ENCODE data around the gene FGF11.

FGF11 gene

DNA sequence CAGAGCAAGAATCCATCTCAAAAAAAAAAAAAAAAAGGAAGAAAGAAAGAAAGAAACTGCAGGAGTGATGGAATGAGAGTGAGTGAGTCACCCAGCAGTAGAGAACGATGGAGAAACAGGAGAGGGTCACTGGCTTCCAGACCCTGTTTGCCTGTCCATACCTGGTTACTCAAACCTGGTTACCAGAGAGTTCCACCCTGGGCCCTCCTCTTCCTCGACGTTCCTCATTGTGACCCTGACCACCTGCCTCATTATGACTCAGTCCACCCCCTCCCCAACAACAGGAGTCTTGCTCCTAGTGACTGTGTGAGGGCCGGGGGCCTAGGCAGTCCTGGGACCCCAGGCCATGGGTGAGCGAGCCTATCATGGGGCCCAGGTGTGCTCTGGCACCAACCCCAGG lies 10.8 kb upstream of the FGF11 start, which contains the start of gene SPEM3:
TSS of gene SPEM3 (plus strand) at position 301 of the 400 bp plus-strand sequence. CDS start at position 347, 46 bp downstream.
- TF ChIP-seq, protein P1, sequence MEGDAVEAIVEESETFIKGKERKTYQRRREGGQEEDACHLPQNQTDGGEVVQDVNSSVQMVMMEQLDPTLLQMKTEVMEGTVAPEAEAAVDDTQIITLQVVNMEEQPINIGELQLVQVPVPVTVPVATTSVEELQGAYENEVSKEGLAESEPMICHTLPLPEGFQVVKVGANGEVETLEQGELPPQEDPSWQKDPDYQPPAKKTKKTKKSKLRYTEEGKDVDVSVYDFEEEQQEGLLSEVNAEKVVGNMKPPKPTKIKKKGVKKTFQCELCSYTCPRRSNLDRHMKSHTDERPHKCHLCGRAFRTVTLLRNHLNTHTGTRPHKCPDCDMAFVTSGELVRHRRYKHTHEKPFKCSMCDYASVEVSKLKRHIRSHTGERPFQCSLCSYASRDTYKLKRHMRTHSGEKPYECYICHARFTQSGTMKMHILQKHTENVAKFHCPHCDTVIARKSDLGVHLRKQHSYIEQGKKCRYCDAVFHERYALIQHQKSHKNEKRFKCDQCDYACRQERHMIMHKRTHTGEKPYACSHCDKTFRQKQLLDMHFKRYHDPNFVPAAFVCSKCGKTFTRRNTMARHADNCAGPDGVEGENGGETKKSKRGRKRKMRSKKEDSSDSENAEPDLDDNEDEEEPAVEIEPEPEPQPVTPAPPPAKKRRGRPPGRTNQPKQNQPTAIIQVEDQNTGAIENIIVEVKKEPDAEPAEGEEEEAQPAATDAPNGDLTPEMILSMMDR (IDR thresholded peaks at IDR 0.05; ENCODE audit: extremely low read depth, insufficient read depth, missing control alignments) = no peak
- in situ Hi-C loops (cut with MboI; ENCODE audit: low pct_unique_long_range_greater_than_20kb, low sequenced_read_pairs, unreplicated experiment) = no loop called here
- DNase-seq (ENCODE audit: low spot score) = no peak

DNA sequence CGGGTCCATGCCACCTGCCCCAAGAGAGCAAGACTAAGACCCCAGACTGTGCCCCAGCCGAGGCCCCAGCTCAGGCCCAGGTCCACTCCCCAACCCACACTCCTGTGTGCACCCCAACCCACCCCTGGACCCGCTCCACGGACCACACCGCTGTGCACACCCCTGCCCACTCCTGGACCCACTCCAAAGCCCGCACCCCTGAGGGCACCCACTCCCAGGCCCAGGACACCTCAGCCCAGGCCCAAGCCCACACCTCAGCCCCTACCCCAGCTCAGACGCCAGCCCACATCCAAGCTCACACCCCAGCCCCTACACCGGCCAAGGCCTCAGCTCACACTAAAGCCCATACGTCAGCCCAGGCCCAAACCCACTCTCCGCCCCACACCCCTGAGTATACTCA lies 9.6 kb upstream of the FGF11 start:
- TF ChIP-seq, protein P1 (IDR thresholded peaks at IDR 0.05; ENCODE audit: extremely low read depth, insufficient read depth, missing control alignments) = no peak
- in situ Hi-C loops (cut with MboI; ENCODE audit: low pct_unique_long_range_greater_than_20kb, low sequenced_read_pairs, unreplicated experiment) = no loop called here
- DNase-seq (ENCODE audit: low spot score) = no peak

DNA sequence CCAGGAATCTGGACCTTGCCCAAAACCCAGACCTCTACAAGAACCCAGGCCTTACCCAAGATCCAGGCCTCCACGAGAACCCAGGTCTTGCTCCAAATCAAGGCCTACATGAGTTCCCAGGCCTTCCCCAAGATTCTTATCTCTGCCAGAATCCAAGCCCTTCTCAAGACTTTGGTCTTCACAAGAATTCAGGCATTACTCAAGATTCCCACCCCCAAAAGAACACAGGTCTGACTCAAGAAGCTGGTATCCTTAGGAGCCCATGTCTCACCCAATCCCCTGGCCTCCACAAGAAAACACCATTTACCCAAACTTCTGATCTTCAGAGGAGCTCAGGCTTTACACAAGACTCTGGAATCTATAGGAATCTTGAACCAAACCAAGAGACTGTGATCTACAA lies 8.1 kb upstream of the FGF11 start:
- in situ Hi-C loops (cut with MboI; ENCODE audit: low pct_unique_long_range_greater_than_20kb, low sequenced_read_pairs, unreplicated experiment) = no loop called here
- no peak for DNase-seq (ENCODE audit: low spot score)
- TF ChIP-seq, protein P1 (IDR thresholded peaks at IDR 0.05; ENCODE audit: extremely low read depth, insufficient read depth, missing control alignments) = no peak

DNA sequence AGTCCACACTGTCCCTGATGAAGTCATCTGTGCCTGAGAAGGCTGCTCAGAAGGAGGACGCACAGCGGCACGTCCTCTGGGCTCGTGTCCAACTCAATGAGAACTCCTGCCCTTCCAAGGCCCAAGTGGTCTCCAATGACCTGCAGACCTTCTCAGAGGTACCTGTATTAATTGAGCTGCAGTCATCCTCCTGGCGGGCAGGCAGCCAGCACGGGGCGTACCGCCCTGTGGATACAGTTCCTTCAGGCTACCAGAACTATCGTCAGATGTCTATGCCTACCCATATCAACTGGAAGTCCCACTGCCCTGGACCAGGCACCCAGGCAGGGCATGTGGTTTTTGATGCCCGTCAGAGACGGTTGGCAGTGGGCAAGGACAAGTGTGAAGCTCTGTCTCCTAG lies 7.0 kb upstream of the FGF11 start:
- TF ChIP-seq, protein P1 (IDR thresholded peaks at IDR 0.05; ENCODE audit: extremely low read depth, insufficient read depth, missing control alignments) = no peak
- DNase-seq (ENCODE audit: low spot score) = no peak
- in situ Hi-C loops (cut with MboI; ENCODE audit: low pct_unique_long_range_greater_than_20kb, low sequenced_read_pairs, unreplicated experiment) = no loop called here

DNA sequence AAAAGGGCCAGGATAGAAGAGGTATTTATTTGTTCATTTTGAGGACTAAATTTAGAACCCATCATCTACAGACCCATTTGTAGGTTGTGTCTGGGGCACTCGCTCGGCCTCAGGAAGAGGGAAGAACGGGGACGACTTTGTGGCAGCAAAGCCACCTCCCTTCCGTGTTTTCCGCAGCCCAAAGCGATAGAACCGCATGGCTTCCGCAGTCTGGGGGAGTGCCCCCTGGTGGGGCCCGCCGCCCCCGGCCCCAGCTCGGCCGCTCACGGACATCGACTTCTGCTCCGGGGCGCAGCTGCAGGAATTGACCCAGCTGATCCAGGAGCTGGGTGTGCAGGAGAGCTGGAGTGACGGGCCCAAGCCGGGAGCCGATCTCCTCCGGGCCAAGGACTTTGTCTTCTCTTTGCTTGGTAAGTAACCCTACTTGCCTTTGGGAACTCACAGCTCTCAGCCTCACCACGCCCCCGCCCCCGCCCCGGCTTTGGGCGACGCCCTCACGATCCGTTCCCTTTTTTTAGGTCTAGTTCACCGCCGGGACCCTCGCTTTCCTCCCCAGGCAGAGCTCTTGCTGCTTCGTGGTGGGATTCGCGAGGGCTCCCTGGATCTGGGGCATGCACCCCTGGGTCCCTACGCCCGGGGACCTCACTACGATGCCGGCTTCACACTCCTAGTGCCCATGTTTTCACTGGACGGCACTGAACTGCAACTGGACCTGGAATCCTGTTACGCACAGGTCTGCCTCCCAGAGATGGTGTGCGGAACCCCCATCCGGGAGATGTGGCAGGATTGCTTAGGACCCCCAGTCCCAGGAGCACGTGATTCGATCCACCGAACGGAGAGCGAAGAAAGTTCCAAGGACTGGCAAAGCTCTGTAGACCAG lies 3.4 kb upstream of the FGF11 start:
- DNase-seq (ENCODE audit: low spot score) = no peak
- in situ Hi-C loops (cut with MboI; ENCODE audit: low pct_unique_long_range_greater_than_20kb, low sequenced_read_pairs, unreplicated experiment) = no loop called here
- TF ChIP-seq, protein P1 (IDR thresholded peaks at IDR 0.05; ENCODE audit: extremely low read depth, insufficient read depth, missing control alignments) = peak; percentile 44

DNA sequence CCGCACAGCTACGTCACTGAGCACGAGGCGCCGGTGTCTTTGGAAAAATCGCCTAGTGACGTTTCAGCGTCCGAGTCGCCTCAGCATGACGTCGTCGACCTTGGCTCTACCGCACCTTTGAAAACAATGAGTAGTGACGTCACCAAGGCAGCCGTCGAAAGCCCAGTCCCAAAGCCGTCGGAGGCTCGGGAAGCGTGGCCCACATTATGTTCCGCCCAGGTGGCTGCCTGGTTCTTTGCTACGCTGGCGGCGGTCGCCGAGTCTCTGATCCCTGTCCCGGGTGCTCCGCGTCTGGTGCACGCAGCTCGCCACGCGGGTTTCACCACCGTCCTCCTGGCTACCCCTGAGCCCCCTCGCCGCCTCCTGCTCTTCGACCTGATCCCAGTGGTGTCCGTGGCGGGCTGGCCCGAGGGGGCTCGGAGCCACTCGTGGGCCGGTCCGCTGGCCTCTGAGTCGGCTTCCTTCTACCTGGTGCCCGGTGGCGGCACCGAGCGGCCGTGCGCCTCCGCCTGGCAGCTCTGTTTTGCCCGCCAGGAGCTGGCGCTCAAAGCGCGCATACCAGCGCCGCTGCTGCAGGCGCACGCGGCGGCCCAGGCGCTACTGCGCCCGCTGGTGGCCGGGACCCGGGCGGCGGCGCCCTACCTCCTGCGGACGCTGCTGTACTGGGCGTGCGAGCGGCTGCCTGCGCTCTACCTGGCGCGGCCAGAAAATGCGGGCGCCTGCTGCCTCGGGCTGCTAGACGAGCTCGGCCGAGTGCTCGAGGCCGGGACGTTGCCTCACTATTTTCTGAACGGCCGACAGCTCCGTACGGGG lies 2.5 kb upstream of the FGF11 start:
- TF ChIP-seq, protein P1 (IDR thresholded peaks at IDR 0.05; ENCODE audit: extremely low read depth, insufficient read depth, missing control alignments) = peak; percentile 88
- peak; percentile 78 for DNase-seq (ENCODE audit: low spot score)
- in situ Hi-C loops (cut with MboI; ENCODE audit: low pct_unique_long_range_greater_than_20kb, low sequenced_read_pairs, unreplicated experiment) = no loop called here
